Activated CD4-positive, CD25-positive, alpha-beta regulatory T cell (primary cell): ENCODE results near the gene FARP2.

Experiments
- DNase-seq, 4 experiments: peaks; one replicate each; lab custom pipeline; 2025; lab: John Stamatoyannopoulos, UW

The FARP2 gene

DNA sequence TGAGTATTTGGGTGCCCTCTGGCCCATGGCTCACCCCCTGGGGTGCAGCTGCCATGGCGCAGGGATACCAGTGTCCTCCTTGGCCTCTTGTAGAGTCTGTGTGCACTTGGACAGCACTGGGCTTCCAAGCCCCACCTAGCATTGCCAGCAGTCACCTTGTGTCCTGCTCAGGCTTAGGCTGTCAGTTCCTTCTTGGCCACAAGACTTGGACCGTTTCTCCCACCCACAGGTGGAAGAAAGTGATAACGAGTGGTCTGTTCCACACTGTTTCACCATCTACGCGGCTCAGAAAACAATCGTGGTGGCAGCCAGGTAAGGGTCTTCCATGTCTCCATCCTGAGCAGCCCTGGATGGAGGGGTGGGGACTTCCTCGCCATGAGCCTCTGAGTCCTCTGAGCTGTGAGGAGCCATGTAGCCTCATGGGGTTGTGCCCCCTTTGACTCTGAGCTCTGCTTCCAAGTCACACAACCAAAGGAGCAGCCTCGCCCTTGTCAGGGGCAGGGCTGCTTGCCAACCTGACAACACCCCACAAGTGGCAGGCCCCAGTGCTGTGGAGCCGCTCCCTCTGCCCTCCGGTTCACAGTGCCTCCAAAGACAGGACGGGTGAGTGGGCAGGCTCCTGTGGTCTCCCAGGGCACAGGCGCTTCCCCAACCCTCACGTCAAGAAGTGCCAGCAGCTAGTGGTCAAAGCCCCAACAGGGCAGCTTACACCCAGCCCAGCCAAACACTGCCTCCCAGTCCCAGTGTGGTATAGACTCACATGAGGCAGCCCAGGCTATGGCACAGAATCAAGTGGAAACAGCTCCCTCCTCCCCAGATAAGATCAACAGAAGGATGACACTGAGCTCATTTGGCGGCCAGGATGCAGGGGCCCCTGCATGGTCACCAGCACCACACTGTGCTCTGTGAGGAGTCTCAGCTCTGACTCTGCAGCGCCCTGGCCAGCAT lies 133.9 kb downstream of the FARP2 start:
- no peak for DNase-seq

DNA sequence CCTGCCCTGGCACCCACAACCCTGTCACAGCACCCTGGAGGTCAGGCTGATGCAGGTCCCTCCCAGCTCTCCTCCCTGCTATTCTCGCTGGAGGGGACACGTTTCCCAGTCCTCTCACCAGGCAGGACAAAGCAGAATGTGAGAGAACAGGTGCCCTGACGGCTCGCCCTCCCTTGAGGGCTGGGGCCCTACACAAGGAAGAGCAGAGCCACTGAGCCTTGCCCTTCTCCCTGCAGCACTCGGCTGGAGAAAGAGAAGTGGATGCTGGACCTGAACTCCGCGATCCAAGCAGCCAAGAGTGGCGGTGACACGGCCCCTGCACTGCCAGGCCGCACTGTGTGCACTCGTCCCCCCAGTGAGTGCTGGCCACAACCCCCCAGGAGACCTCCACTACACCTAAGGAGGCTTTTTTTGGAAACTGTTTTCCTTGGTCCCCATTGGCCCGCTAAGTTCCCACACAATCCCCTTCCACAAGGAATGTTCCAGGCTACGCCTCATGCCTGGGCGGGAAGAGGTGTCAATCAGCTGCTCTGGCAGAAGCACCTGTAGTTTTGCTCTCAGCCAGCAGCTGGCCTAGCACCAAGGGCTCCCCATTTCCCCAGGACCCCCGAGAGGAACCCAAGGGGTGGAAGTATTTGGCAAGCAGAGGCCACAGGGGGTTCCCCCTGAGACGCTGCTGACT lies 134.9 kb downstream of the FARP2 start:
- no peak for DNase-seq

DNA sequence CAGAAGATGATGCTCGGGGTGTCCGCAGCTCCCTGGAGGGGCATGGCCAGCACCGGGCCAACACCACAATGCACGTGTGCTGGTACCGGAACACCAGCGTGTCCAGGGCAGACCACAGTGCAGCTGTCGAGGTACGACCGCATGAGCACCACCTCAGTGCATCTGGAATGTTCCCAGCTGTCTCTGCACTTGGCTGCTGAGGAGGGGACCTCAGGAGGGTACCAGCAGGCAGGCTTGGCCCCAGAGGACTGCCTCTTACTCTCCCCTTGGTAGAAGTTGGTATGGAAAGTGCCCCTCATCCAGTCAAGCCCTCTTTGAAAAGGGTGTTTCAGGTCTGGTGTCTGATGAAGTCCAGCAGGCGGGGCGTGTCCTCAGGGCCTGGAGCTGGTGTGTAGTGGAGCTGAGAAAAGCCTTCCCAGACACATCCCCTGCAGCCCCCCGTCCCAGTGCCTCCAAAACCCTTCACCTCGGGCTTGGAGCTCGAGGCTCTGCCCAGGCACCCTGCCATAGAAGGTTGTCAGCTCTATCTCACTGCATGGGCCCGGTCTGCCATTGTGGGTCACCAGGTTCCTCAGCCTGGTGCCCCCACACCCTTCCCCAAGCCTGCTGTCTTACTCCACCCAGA lies 135.6 kb downstream of the FARP2 start:
- no peak for DNase-seq

DNA sequence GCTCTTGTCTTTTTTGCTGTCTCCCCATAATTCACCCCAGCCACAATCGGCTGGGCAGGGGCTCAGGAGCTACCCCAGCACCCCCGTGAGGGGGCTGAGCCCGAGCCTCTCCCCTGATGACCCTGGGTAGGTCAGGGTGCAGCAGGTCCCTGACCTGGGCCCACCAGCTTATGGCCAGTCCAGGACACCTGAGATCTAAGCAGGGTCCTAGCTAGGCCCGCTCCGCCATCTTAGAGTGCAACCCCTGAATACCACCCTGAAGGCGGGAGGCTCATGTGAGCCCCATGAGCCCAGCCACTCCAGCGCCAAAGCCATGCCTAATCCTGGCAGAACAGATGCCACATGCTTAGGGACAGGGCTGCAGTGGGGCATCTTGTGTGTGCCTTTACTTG lies 136.1 kb downstream of the FARP2 start:
- no peak for DNase-seq

DNA sequence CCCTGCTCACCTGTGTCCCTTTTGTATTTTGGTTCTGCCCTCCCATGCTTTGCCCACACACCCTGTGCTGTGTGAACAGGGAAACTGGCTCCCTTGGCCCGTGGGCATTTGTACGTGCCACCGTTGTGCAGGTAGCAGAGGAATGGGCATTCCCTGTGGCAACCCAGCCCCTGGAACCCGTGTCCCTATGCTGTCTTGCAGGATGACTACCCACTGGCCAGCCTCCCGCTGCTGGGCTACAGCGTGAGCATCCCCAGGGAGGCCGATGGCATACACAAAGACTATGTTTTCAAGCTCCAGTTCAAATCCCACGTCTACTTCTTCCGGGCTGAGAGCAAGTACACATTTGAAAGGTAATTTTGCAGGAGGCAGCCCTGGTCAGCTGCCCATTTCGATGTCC lies 137.0 kb downstream of the FARP2 start:
- no peak for DNase-seq

DNA sequence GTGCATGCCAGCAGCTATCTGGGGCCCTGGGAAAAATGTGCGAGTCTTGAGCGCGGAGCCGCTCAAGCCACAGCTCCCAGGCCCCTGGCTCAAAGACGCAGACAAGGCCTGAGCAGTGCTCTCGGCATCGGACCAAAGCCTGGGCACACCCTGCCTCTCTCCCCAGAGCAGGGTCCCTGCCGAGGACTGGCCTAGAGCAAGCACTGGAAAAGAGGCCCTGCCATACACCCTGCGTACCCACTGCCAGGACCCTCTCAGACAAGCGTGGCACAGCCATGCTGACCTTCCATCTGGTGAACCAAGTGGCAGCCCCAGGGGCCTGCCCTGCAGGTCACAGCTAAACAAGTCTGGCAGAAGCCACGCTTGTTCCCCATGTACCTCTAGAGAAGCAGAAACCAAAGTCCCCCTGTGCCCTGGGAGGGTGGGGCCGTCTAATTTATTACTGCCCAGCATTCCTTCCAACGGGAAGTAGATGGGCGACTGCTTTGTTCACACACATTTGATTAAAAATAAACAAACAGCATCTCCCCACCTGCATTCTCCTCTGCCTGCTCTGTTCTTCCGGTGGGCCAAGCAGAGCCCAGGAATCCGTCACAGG lies 138.3 kb downstream of the FARP2 start:
- DNase-seq, result no peak

DNA sequence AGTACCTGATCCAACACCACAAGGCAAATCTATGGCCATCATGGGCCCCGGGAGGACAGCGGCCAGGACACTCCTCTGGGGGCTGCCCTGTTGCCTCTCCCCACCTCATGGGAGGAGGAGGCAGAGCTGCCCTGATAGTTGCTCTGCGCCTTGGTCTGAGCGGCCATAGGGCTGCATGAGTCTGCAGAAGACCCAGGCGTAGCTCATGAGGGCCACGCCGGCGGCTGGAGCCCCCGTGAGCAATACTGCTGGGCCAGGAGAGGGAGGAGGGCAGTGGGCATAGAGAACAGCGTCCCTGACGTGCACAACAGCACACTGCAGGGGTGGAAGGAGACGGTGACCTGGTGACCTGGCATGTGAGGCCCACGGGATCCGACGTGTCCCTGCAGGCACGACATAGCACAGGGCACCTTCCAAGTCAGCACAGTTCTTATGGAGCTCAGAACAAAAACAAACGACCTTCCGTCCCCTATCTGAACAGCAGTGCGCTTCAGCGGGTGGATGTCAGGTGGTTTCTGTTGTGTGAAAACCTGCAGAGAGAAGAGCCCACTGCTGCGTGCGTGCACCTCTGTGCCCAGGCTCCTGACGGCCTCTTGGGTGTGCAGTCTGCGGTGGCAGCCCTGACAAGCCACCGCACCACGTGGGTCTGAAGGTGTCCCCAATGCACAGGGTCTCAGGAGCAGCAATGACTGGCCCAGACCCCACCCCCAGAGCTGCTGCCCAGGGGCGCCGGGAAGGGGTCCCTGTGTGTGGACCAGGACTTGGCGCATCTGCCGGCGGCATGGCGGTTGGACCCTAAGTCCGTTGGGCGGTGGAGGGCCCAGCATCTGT lies 139.3 kb downstream of the FARP2 start:
- no peak for DNase-seq

DNA sequence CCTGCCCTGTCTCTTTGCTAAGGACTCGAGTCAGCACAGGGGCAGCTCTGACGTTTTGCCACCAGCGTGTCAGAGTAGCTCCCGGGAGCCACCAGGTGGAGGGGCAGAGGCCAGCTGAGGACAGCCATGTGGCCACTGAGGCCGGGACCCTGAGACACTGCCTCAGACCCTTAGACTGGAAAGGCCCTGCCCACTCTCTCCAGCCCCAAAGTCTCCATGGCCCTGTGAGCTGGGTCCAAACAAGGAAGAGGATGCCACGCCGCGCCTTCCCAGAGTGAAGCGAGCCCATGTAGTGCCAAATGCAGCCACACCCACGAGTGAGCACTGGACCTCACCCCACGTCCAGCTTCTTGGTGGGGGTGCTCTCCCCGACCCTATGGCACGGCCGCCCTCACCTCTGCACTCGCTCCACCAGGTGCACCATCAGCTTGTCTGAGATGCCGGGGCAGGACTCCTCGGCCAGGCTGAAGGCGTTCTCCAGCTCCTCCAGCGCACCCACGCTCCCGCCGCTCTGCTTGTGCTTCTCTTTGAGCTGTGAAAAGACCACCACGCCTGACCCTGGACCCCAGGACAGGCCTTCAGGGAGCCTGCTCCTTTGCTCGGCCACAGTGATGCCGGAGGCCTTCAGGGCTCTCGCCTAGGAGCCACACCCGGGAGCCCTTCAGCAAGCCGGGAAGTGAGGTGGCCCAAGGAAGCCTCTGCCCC lies 140.1 kb downstream of the FARP2 start:
- no peak for DNase-seq

DNA sequence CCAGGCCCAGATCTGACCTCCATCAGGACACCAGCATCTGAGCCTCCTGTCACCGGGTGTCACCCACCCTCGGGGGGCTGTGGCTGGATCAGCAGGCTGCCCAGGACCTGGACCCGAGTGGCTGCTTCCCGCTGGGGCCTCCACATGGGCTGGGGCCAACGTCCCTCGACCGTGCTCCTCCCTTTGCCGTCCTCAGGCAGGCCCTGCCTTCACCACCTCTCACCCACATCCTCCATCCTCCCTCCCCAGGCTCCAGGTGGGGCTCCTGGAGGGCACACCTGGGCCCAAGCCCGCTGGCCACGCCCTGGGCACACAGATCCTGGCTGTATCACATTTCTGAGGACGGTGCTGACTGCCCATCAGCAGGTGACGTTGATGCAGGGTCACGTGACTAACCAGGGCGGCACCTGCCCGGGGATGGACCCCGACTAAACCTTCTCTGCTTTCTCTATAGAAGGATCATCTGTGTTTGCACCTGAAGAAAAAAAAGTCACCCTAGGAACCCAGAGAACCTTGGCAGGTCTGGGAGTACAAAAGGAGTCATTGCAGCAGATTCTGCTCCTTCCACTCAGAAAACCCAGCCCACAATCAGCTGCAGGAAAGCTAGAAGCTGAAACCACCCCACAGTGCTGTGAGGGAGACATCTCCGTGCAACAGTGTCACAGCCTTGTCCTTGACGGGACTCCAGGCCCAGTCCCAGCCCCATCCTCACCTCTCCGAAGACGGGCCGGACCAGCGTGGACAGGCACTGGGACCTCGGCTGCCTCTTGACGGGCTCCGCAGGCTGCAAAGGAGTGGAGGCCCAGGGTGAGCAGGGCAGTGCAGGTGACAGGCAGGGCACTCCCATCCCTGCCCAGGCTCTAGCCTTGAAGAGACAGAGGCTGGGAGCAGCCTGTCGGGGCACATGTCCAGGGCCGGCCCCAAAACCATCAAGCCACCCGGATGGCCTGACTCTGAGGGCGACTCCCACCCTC lies 141.1 kb downstream of the FARP2 start:
- DNase-seq, result no peak

DNA sequence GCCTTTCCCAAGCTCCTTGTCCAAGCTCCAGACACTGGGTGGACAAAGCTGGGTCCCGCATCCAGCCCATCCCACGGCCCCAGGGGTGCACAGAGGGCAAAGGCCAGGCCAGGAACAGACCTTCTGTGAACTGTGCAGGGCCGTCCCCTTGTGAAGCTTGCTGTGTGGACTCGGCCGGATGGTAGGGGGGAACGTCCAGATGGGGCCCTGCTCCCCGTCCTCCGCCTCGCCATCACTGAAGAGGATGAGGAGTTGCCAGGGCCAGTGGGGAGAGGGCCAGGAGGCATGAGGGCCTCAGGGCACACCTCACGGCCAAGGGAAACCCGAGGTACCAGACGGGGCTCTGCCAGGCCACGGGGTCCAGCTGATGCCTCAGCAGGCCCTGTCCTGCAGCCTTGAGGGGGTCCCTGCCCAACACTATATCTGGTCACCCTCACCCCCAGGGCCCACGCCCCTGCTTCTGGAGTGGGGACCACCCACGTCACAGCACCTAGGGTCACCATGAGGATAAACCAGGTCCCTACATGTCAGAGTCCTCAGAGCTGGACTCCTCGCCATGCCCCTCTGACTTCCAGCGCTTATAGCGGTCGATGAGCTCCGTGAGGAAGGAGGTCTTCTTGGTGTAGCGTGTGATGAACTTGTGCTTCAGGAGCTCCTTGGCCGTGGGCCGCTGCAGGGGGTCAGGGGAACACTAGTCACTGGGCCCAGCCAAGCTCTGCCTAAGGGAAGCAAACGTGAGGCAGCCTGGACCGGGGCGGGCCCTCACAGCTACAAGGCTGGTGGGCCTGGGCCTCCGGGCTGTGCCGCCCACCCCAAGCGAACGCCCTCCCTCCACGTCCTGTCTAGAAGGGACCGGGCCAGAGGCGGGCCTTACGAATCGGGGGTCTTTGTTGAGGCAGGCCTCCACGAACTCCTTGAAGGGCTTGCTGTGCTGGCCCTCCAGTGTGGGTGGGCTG lies 142.3 kb downstream of the FARP2 start:
- no peak for DNase-seq

DNA sequence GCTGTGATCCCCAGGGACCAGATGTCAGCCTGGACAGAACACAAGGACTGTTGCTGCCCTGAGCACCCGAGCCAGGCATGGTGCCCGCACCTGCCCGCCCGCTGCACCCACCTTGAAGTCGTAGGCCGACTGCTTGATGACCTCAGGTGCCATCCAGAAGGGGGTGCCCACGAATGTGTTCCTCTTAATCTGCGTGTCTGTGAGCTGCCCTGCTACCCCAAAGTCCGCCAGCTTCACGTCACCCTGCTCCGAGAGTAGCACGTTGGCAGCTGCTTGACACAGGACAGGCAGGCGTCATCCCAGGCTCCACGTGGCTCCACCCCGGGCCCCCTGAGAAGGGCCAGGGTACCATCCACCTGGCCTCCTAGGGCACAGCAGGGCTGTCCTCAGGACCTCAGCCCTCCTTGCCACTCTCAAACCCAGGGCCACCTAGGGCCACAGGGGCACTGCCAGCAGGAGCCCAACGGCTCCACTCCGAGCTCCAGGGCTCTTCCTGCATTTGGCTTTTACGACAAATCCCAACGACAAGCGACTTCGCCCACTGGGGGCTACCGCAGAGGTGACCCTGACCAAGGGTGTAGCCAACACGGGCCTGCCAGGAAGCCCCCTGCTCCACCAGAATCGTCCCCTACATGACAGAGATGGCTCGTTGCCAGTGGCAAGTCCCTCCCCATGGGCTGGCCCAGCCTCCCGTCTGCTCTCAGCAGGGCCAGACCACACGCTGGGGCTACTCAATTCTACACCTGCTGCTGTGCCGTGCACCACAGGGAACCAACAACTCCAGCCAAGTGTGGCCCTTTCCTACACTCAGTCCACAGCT lies 143.3 kb downstream of the FARP2 start:
- no peak for DNase-seq

DNA sequence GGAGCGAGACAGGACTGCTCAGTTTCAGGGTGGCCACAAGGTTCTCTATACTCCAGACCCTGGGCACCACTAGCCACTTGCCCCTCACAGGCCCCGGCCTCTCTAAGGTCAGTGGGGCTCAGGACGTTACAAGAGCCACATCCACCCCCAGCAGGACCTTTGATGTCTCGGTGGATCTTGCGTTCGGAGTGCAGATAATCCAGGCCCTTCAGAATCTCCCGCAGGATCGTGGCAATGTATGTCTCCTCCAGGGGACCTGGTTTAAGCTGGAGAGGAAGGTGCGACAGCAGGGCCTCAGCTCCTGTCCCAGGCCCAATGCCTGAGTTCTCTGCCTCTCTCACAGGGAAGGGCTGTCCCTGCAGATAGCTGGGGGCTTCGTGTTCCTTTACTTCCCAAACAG lies 143.9 kb downstream of the FARP2 start:
- DNase-seq, result no peak

DNA sequence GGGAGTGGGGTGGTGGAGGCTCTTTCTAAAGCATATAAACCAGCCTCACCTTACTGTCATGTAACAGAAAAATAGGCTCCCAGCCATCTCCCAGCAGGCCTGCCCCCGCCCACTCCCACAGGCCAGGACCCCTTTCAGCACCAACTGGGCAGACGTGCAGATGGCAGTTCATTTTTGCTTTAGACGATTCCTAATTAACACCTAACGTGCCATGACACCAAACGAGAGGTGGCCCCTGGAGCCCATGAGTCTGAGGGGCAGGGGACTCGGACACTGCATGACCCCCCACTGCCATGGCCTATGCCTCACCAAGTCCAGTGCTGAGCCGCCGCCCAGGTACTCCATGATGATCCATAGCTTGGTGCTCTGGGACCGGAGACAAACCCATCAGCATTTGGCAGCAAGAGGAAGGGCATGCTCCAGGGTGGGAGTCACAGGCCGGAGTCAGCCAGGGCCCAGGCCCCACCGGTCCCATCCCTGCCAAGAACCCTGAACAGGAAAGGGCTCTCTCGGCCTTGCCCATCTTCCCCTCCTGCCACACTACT lies 144.4 kb downstream of the FARP2 start:
- DNase-seq, result no peak

DNA sequence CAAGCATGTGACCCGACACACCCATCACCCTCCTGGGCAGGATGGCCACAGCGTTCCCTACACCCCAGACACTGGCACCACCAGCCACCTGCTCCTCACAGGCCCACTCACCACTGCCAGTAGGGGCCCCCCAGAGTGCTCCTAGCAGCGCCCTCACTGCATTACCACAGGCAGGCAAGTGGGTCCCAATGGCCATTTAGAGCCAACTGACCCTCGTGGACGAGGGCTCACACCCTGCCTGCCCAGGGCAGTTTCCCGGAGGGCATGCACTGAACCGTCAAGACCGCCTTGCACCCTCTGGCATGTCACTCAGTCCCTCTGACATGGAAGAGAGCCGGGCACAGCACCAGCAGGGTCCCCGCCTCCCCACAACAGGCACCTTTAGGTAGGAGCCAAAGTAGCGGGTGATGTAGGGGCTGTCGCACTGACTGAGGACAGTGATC lies 145.0 kb downstream of the FARP2 start:
- DNase-seq, result no peak

DNA sequence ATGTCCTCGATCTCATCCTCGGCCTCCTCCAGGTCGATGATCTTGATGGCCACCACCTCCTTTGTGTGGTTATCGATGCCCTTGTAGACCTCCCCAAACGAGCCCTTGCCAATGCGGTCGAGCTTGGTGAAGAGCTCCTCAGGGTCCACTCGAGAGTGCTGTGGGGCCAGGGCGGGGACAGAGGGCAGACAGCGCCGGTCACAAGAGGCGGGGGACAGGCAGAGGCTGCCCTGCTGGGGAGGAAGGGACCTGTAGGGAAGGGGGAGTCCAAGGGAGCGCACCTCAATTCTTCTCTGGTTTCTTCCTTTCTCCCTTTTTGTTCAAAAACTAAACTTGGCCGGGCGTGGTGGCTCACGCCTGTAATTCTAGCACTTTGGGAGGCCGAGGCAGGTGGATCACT lies 145.5 kb downstream of the FARP2 start:
- DNase-seq, result no peak

DNA sequence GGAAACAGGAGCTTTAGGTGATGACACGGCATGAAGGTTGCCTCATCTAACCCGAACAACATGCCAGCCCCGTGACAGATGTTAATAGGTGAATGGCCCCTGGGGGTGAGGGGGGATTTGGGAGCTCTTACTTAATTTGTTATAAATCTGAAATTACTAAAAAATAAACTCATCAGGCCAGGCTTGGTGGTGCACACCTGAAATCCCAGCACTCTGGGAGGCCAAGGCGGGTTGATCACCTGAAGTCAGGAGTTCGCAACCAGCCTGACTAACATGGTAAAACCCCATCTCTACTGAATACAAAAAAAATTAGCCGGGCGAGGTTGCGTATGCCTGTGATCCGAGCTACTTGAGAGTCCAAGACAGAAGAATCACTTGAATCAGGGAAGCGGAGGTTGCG lies 146.2 kb downstream of the FARP2 start:
- no peak for DNase-seq

DNA sequence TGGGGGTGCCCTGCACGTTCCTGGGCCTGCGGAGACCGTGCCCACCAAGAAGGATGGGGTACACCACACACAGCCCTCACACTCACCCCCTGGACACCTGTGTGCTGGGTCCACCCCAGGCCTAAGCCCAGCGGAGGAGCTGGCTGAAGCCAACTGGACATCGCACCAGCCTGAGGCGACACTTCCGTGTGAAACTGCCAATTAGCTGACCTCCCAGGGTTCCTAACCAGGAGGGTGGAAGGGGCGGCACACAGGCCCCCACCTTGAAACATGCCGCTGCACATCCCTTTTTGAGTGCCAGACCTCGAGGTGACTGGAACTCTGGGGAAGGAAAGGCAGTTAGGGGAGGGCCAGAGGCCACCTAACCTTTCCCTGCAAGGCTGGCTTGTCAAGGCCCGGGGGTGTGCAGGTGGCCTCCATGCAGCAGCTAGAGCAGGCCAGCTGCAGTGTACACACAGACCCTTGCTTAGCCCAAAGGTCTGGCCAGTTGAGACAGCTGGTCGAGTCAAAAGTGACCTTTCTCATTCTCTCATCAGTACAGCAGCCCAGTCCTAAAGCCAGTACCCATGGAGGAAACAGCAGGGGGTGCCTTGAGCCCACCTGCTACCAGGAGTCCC lies 147.8 kb downstream of the FARP2 start:
- no peak for DNase-seq
